ENCODE results near the gene QRSL1.
A peak's percentile ranks its signal among the peaks of the same experiment; 100 is the strongest.
"Not testable (repeated sequence)": the region's sequence is repeated elsewhere in the genome, so short reads cannot be mapped to it uniquely, and the experiment has no call there.

Gene QRSL1

GRCh38 chr6:106629103-106629858 lies at the start of gene QRSL1, which contains the start of gene RTN4IP1:
Gene QRSL1, plus strand, starts transcription at chr6:106629578. Its CDS starts 104 bp downstream, at chr6:106629682.
Gene RTN4IP1, minus strand, starts transcription at chr6:106629498. Its CDS starts 477 bp downstream, at chr6:106629021.
- DNase-seq = peak; percentile 79

- DNase-seq = no peak
Observed at GRCh38 chr6:106581468-106581867, 47.9 kb upstream of the QRSL1 start.

GRCh38 chr6:106586815-106587415 lies 42.5 kb upstream of the QRSL1 start:
- no peak for DNase-seq

- not testable (repeated sequence) for DNase-seq
Observed at GRCh38 chr6:106588937-106589336, 40.4 kb upstream of the QRSL1 start.

GRCh38 chr6:106591111-106591825 lies 38.1 kb upstream of the QRSL1 start:
- no peak for DNase-seq

GRCh38 chr6:106599440-106599839 lies 29.9 kb upstream of the QRSL1 start:
- no peak for DNase-seq

GRCh38 chr6:106600329-106600728 lies 29.0 kb upstream of the QRSL1 start:
- DNase-seq = no peak

- peak; percentile 49 for DNase-seq
Observed at GRCh38 chr6:106608080-106608668, 21.2 kb upstream of the QRSL1 start.

GRCh38 chr6:106609699-106610098 lies 19.7 kb upstream of the QRSL1 start:
- DNase-seq = no peak

- no peak for DNase-seq
Observed at GRCh38 chr6:106611030-106611429, 18.3 kb upstream of the QRSL1 start.

GRCh38 chr6:106612671-106613416 lies 16.5 kb upstream of the QRSL1 start:
- no peak for DNase-seq

GRCh38 chr6:106613590-106613989 lies 15.8 kb upstream of the QRSL1 start:
- DNase-seq = no peak

GRCh38 chr6:106614166-106614565 lies 15.2 kb upstream of the QRSL1 start:
- DNase-seq = no peak

GRCh38 chr6:106614592-106615257 lies 14.7 kb upstream of the QRSL1 start:
- no peak for DNase-seq

GRCh38 chr6:106617302-106617701 lies 12.1 kb upstream of the QRSL1 start:
- DNase-seq = no peak

GRCh38 chr6:106617857-106618256 lies 11.5 kb upstream of the QRSL1 start:
- no peak for DNase-seq

- DNase-seq = no peak
Observed at GRCh38 chr6:106618324-106618723, 11.1 kb upstream of the QRSL1 start.

- no peak for DNase-seq
Observed at GRCh38 chr6:106619223-106619622, 10.2 kb upstream of the QRSL1 start.

GRCh38 chr6:106620931-106621672 lies 8.3 kb upstream of the QRSL1 start:
- no peak for DNase-seq

GRCh38 chr6:106622412-106622811 lies 7.0 kb upstream of the QRSL1 start:
- no peak for DNase-seq

GRCh38 chr6:106623039-106623438 lies 6.3 kb upstream of the QRSL1 start:
- DNase-seq = no peak

All from NCI-H1694 (cell line).